H1 (cell line): ENCODE data around the gene SSPN.

Experiments
- BACH1 ChIP-seq: IDR thresholded peaks from 2 replicates; pipeline ENCODE4 v1.6.1; 2012; ENCODE audit warnings: low read length, improper control_type of control experiment
- CHD2 ChIP-seq: IDR thresholded peaks from 2 replicates; pipeline ENCODE4 v1.6.1; 2012; ENCODE audit warnings: low read length, improper control_type of control experiment
- CTCF ChIP-seq, 3 experiments: IDR thresholded peaks; 1 replicate in 2 of 3; 2 replicates in 1 of 3; pipeline versions ENCODE4 v1.5.1 to v1.6.1; 2011; ENCODE audit warnings: low read length in 3 of 3, mild to moderate bottlenecking in 3 of 3, inconsistent platforms in 2 of 3, low read depth in 1 of 3, moderate library complexity in 1 of 3; ENCODE audit not compliant: insufficient read depth in 1 of 3; ENCODE audit errors: control extremely low read depth in 1 of 3
- EGR1 ChIP-seq: IDR thresholded peaks from 2 replicates; pipeline ENCODE4 v1.6.1; 2011; ENCODE audit warnings: low read depth, low read length, borderline replicate concordance
- EP300 ChIP-seq, 2 experiments: IDR thresholded peaks; 1 replicate in 1 of 2; 2 replicates in 1 of 2; pipeline ENCODE4 v1.6.1; 2011 to 2012; ENCODE audit warnings: low read depth in 2 of 2, low read length in 2 of 2, mild to moderate bottlenecking in 2 of 2, borderline replicate concordance in 1 of 2, inconsistent platforms in 1 of 2, moderate library complexity in 1 of 2
- EZH2 ChIP-seq: fragments of 200-600 bp; sonication (generic); IDR thresholded peaks from 2 replicates; pipeline ENCODE4 v1.7.1; 2012; ENCODE audit warnings: low read depth, mild to moderate bottlenecking, moderate library complexity, low read length, inconsistent platforms; ENCODE audit not compliant: severe bottlenecking
- GABPA ChIP-seq: IDR thresholded peaks from 2 replicates; pipeline ENCODE4 v1.6.1; 2011; ENCODE audit warnings: mild to moderate bottlenecking, low read length, moderate library complexity, borderline replicate concordance; ENCODE audit not compliant: insufficient read depth
- JUND ChIP-seq: IDR thresholded peaks from 2 replicates; pipeline ENCODE4 v1.6.1; 2011; ENCODE audit warnings: mild to moderate bottlenecking, improper control_type of control experiment, low read length
- KDM1A ChIP-seq: fragments of 200-600, 300-600 bp; sonication (generic); IDR thresholded peaks from 2 replicates; pipeline ENCODE4 v1.7.1; 2016; ENCODE audit warnings: mild to moderate bottlenecking, low read length, borderline replicate concordance
- MAX ChIP-seq: IDR thresholded peaks from 2 replicates; pipeline ENCODE4 v1.6.1; 2012; ENCODE audit warnings: inconsistent platforms
- RFX5 ChIP-seq: IDR thresholded peaks from 2 replicates; pipeline ENCODE4 v1.6.1; 2011; ENCODE audit warnings: low read depth, low read length, improper control_type of control experiment, borderline replicate concordance
- SIN3A ChIP-seq, 2 experiments: IDR thresholded peaks in 1 of 2; conservative IDR thresholded peaks in 1 of 2; 2 replicates each; pipeline ENCODE4 v1.6.1; 2011 to 2012; ENCODE audit warnings: low read length in 2 of 2, improper control_type of control experiment in 1 of 2, low read depth in 1 of 2, mild to moderate bottlenecking in 1 of 2
- SP4 ChIP-seq: IDR thresholded peaks from 2 replicates; pipeline ENCODE4 v1.6.1; 2012; ENCODE audit warnings: low read length, inconsistent platforms
- TAF1 ChIP-seq: IDR thresholded peaks from 2 replicates; pipeline ENCODE4 v1.6.1; 2011; ENCODE audit warnings: mild to moderate bottlenecking, low read depth, low read length

- TF ChIP-seq CTCF (IDR thresholded peaks at IDR 0.05; ENCODE audit: control extremely low read depth in 1 of 3, insufficient read depth in 1 of 3, low read depth in 1 of 3, low read length in 3 of 3) (no peak), EP300 (IDR thresholded peaks at IDR 0.05; ENCODE audit: borderline replicate concordance in 1 of 2, low read depth in 2 of 2, low read length in 2 of 2) (no peak), EZH2 (no peak), SIN3A (conservative IDR thresholded peaks at IDR 0.05 in 1 of 2, IDR thresholded peaks at IDR 0.05 in 1 of 2; ENCODE audit: low read depth in 1 of 2, low read length in 2 of 2) (no peak), KDM1A (no peak), MAX (no peak), JUND (no peak), TAF1 (no peak), SP4 (no peak), RFX5 (no peak), CHD2 (no peak), BACH1 (no peak), GABPA (no peak), EGR1 (no peak)
These were observed 16.0 kb downstream of the SSPN start for GRCh38 chr12:26211331-26211730.
